Karpas-422 (cell line): Measurements from ENCODE around the gene HS6ST1. TPM values are rescaled to one million over a fixed set of nuclear protein-coding genes. Genes with fewer than 3 reads are reported as not detected.
"Not testable (repeated sequence)": the region's sequence is repeated elsewhere in the genome, so short reads cannot be mapped to it uniquely, and the experiment has no call there.

Source experiments
- DNase-seq: peaks from one replicate; pipeline ENCODE4 v3.0.0-alpha.2; 2015
- H2AFZ ChIP-seq: fragments of 200-600 bp; sonication (generic); 2 replicates; pipeline ENCODE4 v1.6.1; 2014; ENCODE audit warnings: antibody characterized with exemption, low read length, mixed read lengths
- H3K27ac ChIP-seq: fragments of 200-600 bp; sonication (generic); 2 replicates; pipeline ENCODE4 v1.5.1; 2014; ENCODE audit warnings: mild to moderate bottlenecking, low read length, moderate library complexity
- H3K27me3 ChIP-seq: fragments of 200-600 bp; sonication (generic); 2 replicates; pipeline ENCODE4 v1.6.1; 2014; ENCODE audit warnings: low read length, mixed read lengths
- H3K36me3 ChIP-seq: fragments of 200-600 bp; sonication (generic); 2 replicates; pipeline ENCODE4 v1.6.1; 2014; ENCODE audit warnings: low read length, mixed read lengths; ENCODE audit not compliant: insufficient read depth
- H3K4me1 ChIP-seq: fragments of 200-600 bp; sonication (generic); 2 replicates; pipeline ENCODE4 v1.6.1; 2014; ENCODE audit warnings: mild to moderate bottlenecking, low read length, mixed read lengths
- H3K4me2 ChIP-seq: fragments of 200-600 bp; sonication (generic); 2 replicates; pipeline ENCODE4 v1.6.1; 2014; ENCODE audit warnings: low read length, low read depth, mild to moderate bottlenecking; ENCODE audit not compliant: poor library complexity, severe bottlenecking
- H3K4me3 ChIP-seq: fragments of 200-600 bp; sonication (generic); 2 replicates; pipeline ENCODE4 v1.5.1; 2014; ENCODE audit warnings: mild to moderate bottlenecking, antibody characterized with exemption, low read length, mixed read lengths
- H3K79me2 ChIP-seq: fragments of 200-600 bp; sonication (generic); 2 replicates; pipeline ENCODE4 v1.6.1; 2014; ENCODE audit warnings: mild to moderate bottlenecking, low read length, mixed read lengths
- H3K9ac ChIP-seq: fragments of 200-600 bp; sonication (generic); 2 replicates; pipeline ENCODE4 v1.6.0; 2014; ENCODE audit warnings: low read length
- H3K9me2 ChIP-seq: fragments of 200-600 bp; sonication (generic), shearing (Covaris generic); replicated peaks from 2 replicates; pipeline ENCODE4 v1.6.0; 2014; ENCODE audit warnings: mild to moderate bottlenecking, low read length, moderate library complexity; ENCODE audit not compliant: insufficient read depth
- H3K9me3 ChIP-seq: fragments of 300-700, 200-600 bp; sonication (generic); 2 replicates; pipeline ENCODE4 v1.6.1; 2014; ENCODE audit warnings: low read length, mixed read lengths
- H4K20me1 ChIP-seq: fragments of 200-600 bp; sonication (generic); 2 replicates; pipeline ENCODE4 v1.6.1; 2014; ENCODE audit warnings: mild to moderate bottlenecking, antibody characterized with exemption, low read length, low read depth; ENCODE audit not compliant: insufficient read depth
- total RNA-seq: library from RNA; depleted of rRNA; stranded (reverse); fragments of >200 nt; shearing (Covaris generic); gene quantifications from 2 replicates; pipeline ENCODE4 v1.2.3, GENCODE V29; 2014; ENCODE audit warnings: low replicate concordance

The HS6ST1 gene
- total RNA-seq, 1 experiment from 2014 or later: 3.3 TPM

DNA sequence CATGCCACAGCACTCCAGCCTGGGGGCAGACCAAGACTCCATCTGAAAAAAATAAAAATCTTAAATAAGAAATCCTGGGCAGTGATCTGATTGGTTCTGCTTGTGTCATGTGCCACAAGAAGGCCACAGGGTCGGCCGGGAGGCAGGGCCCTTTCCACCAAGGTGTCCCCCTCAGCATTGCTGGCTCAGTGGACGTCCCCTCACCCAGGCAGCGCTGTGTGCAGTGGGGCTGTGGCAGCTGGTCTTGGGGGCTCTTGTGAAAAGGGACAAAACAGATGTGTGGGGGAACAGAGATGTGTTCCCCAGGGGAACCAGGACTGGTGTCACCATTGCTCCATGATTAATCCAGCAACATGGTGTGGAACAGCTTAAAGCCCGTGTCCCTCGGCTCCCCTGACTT is 60.5 kb downstream of the HS6ST1 start:
- Histone ChIP-seq H3K4me2 (no peak overlapping the region), H3K36me3 (no peaks in the 10 kb centered on the region), H2AFZ (no peak overlapping the region), H3K79me2 (no peaks in the 10 kb centered on the region), H3K9me3 (no peaks in the 10 kb centered on the region), H4K20me1 (no peaks in the 10 kb centered on the region), H3K27me3 (no peaks in the 10 kb centered on the region), H3K4me1 (no peaks in the 10 kb centered on the region), H3K9ac (no peak overlapping the region), H3K27ac (no peak overlapping the region), H3K9me2 (no peaks in the 10 kb centered on the region), H3K4me3 (no peak overlapping the region)
- no peak for DNase-seq

DNA sequence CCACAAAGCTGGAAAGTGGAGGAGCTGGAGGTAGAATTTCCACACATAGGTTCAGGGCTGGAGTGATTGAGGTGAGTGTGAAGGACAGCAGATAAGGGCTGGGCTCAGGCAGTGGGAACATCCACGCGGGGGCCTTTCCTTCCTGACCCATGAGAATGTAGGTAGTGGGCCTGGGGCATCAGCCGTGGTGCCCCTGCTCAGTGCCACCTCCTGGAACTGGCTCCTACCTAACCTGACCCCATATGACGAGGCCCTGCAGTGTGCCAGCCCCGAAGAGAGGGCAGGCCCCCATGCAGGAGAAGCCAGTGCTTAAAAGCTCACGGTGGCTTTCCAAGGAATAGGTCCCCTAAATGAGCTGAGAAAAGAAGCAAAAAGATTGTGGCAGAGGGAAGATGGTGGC is 66.2 kb downstream of the HS6ST1 start:
- no peak for DNase-seq
- H3K9me2 ChIP-seq: no peaks in the 10 kb centered on the region

GRCh38 chr2:128252086-128252485 is 66.6 kb downstream of the HS6ST1 start:
- not testable (repeated sequence) for H2AFZ ChIP-seq, H3K9ac ChIP-seq, H3K4me1 ChIP-seq, DNase-seq, H3K27me3 ChIP-seq, H3K4me2 ChIP-seq, H3K27ac ChIP-seq, H3K9me3 ChIP-seq, H3K4me3 ChIP-seq, H3K36me3 ChIP-seq, H4K20me1 ChIP-seq, H3K9me2 ChIP-seq, H3K79me2 ChIP-seq

More for the DNA sequence above, 66.2 kb downstream of the HS6ST1 start:
- no peaks in the 10 kb centered on the region for H3K79me2 ChIP-seq
- H3K27ac ChIP-seq: no peak overlapping the region
- H4K20me1 ChIP-seq: no peaks in the 10 kb centered on the region
- H3K4me1 ChIP-seq: no peaks in the 10 kb centered on the region
- H2AFZ ChIP-seq: no peak overlapping the region
- no peak overlapping the region for H3K9ac ChIP-seq
- H3K4me3 ChIP-seq: no peak overlapping the region
- H3K9me3 ChIP-seq: no peaks in the 10 kb centered on the region
- H3K36me3 ChIP-seq: no peaks in the 10 kb centered on the region
- H3K27me3 ChIP-seq: no peaks in the 10 kb centered on the region
- H3K4me2 ChIP-seq: no peak overlapping the region

- Histone ChIP-seq H3K9me2 (no peaks in the 10 kb centered on the region), H3K4me3 (no peak overlapping the region), H3K4me1 (no peaks in the 10 kb centered on the region), H4K20me1 (no peaks in the 10 kb centered on the region), H3K9ac (no peak overlapping the region), H3K9me3 (no peaks in the 10 kb centered on the region), H3K27me3 (no peaks in the 10 kb centered on the region), H3K4me2 (no peak overlapping the region), H3K79me2 (no peaks in the 10 kb centered on the region), H3K36me3 (no peaks in the 10 kb centered on the region), H2AFZ (no peak overlapping the region), H3K27ac (no peak overlapping the region)
- no peak for DNase-seq
Measured at GRCh38 chr2:128250229-128251025, 68.2 kb downstream of the HS6ST1 start.

GRCh38 chr2:128249555-128249954 is 69.1 kb downstream of the HS6ST1 start:
- Histone ChIP-seq H3K4me3 (no peak overlapping the region), H3K9me3 (no peaks in the 10 kb centered on the region), H4K20me1 (no peaks in the 10 kb centered on the region), H3K9ac (no peak overlapping the region), H3K36me3 (no peaks in the 10 kb centered on the region), H2AFZ (no peak overlapping the region), H3K79me2 (no peaks in the 10 kb centered on the region), H3K9me2 (no peaks in the 10 kb centered on the region), H3K27ac (no peak overlapping the region), H3K4me2 (no peak overlapping the region), H3K27me3 (no peaks in the 10 kb centered on the region), H3K4me1 (no peaks in the 10 kb centered on the region)
- DNase-seq: no peak

DNA sequence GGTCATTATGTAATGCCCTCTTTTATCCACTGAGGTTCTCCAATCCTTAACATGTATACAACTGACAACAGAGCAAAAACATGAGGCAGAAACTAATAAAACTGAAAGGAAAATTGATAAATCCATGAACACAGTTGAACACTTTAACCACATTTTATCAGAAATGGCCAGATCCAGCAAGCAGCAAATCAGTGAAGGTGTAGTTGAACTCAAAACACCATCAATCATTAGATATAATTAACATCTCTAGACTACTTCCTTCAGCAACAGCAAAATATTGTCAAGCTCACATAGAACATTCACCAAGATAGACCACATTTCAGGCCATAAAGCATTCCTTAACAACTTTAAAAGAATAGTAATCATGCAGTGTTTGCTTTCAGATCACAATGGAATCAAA is 72.9 kb downstream of the HS6ST1 start:
- H3K27ac ChIP-seq: no peak overlapping the region
- no peaks in the 10 kb centered on the region for H3K9me3 ChIP-seq
- no peak for DNase-seq
- H3K4me2 ChIP-seq: no peak overlapping the region
- no peak overlapping the region for H2AFZ ChIP-seq
- H3K9me2 ChIP-seq: no peaks in the 10 kb centered on the region
- H4K20me1 ChIP-seq: no peaks in the 10 kb centered on the region
- no peak overlapping the region for H3K9ac ChIP-seq
- H3K4me3 ChIP-seq: no peak overlapping the region
- H3K36me3 ChIP-seq: no peaks in the 10 kb centered on the region
- H3K27me3 ChIP-seq: no peaks in the 10 kb centered on the region
- no peaks in the 10 kb centered on the region for H3K4me1 ChIP-seq
- H3K79me2 ChIP-seq: no peaks in the 10 kb centered on the region

GRCh38 chr2:128241896-128242295 is 76.8 kb downstream of the HS6ST1 start:
- no peak overlapping the region for H3K9ac ChIP-seq
- no peaks in the 10 kb centered on the region for H3K79me2 ChIP-seq
- no peaks in the 10 kb centered on the region for H3K27me3 ChIP-seq
- no peak overlapping the region for H2AFZ ChIP-seq
- H3K4me1 ChIP-seq: no peaks in the 10 kb centered on the region
- H3K9me2 ChIP-seq: no peaks in the 10 kb centered on the region
- H3K27ac ChIP-seq: no peak overlapping the region
- no peak overlapping the region for H3K4me2 ChIP-seq
- no peaks in the 10 kb centered on the region for H3K9me3 ChIP-seq
- no peaks in the 10 kb centered on the region for H3K36me3 ChIP-seq
- H4K20me1 ChIP-seq: no peaks in the 10 kb centered on the region
- no peak overlapping the region for H3K4me3 ChIP-seq
- DNase-seq: no peak

GRCh38 chr2:128237911-128238697 is 80.6 kb downstream of the HS6ST1 start:
- H3K9me3 ChIP-seq: no peaks in the 10 kb centered on the region

More at GRCh38 chr2:128237911-128238697, 80.6 kb downstream of the HS6ST1 start:
- Histone ChIP-seq H3K36me3 (no peaks in the 10 kb centered on the region), H3K4me2 (no peak overlapping the region), H3K9ac (no peak overlapping the region), H3K4me3 (no peak overlapping the region), H3K27me3 (no peaks in the 10 kb centered on the region), H3K27ac (no peak overlapping the region), H3K79me2 (no peaks in the 10 kb centered on the region), H4K20me1 (no peaks in the 10 kb centered on the region), H3K9me2 (no peaks in the 10 kb centered on the region), H2AFZ (no peak overlapping the region), H3K4me1 (0 out of 2 replicates have a peak, but pooled peaks cover 4% of the 10 kb centered on the region)
- no peak for DNase-seq
